Neural cell (in vitro differentiated cells): ENCODE results near the gene CSH1. TPM values are rescaled to one million over a fixed set of nuclear protein-coding genes. Genes with fewer than 3 reads are reported as not detected.

ENCODE experiments used
- H2AFZ ChIP-seq: fragments of 200-600, 300-800 bp; sonication (generic), shearing (Covaris generic); 2 replicates; pipeline ENCODE4 v1.6.0; 2014; ENCODE audit warnings: low read depth, mild to moderate bottlenecking, antibody characterized with exemption, low read length, moderate library complexity
- H3F3A ChIP-seq: fragments of 200-600 bp; shearing (Covaris generic); 2 replicates; pipeline ENCODE4 v1.6.1; 2016; ENCODE audit warnings: mild to moderate bottlenecking, moderate library complexity, mixed read lengths, antibody characterized with exemption, low read length; ENCODE audit not compliant: insufficient read depth, poor library complexity, severe bottlenecking
- H3K27ac ChIP-seq: fragments of 200-600, 300-800 bp; sonication (generic), shearing (Covaris generic); 2 replicates; pipeline ENCODE4 v1.5.1; 2014; ENCODE audit warnings: mild to moderate bottlenecking, low read length, moderate library complexity
- H3K27me3 ChIP-seq: fragments of 300-800, 200-600 bp; sonication (generic), shearing (Covaris generic); 2 replicates; pipeline ENCODE4 v1.6.0; 2014; ENCODE audit warnings: mild to moderate bottlenecking, low read depth, low read length, moderate library complexity; ENCODE audit not compliant: insufficient read depth
- H3K36me3 ChIP-seq: fragments of 300-800, 200-600 bp; sonication (generic), shearing (Covaris generic); 2 replicates; pipeline ENCODE4 v1.5.1; 2014; ENCODE audit warnings: mild to moderate bottlenecking, antibody characterized with exemption, low read length, moderate library complexity; ENCODE audit not compliant: insufficient read depth
- H3K4me2 ChIP-seq: fragments of 300-800, 200-600 bp; sonication (generic), shearing (Covaris generic); 2 replicates; pipeline ENCODE4 v1.6.0; 2014; ENCODE audit warnings: mild to moderate bottlenecking, low read length
- H3K4me3 ChIP-seq: fragments of 300-800, 200-600 bp; sonication (generic), shearing (Covaris generic); 2 replicates; pipeline ENCODE4 v1.5.1; 2014; ENCODE audit warnings: mild to moderate bottlenecking, low read length, moderate library complexity
- H3K79me2 ChIP-seq: fragments of 200-600 bp; shearing (Covaris generic); replicated peaks from 2 replicates; pipeline ENCODE4 v1.6.0; 2014; ENCODE audit warnings: mild to moderate bottlenecking, low read length, moderate library complexity; ENCODE audit not compliant: insufficient read depth
- H3K9ac ChIP-seq: fragments of 300-800, 200-600 bp; sonication (generic), shearing (Covaris generic); 2 replicates; pipeline ENCODE4 v1.6.1; 2016; ENCODE audit warnings: mild to moderate bottlenecking, low read length, mixed read lengths
- H3K9me2 ChIP-seq: fragments of 200-600 bp; shearing (Covaris generic); 2 replicates; pipeline ENCODE4 v1.6.1; 2016; ENCODE audit warnings: mild to moderate bottlenecking, low read length, mixed read lengths; ENCODE audit not compliant: insufficient read depth
- H3K9me3 ChIP-seq: fragments of 200-600, 300-800 bp; sonication (generic), shearing (Covaris generic); 2 replicates; pipeline ENCODE4 v1.6.1; 2016; ENCODE audit warnings: mild to moderate bottlenecking, mixed run types, low read length, moderate library complexity, mixed read lengths
- H4K20me1 ChIP-seq: fragments of 200-600 bp; shearing (Covaris generic); 2 replicates; pipeline ENCODE4 v1.6.1; 2016; ENCODE audit warnings: mild to moderate bottlenecking, mixed run types; ENCODE audit not compliant: insufficient read depth
- EP300 ChIP-seq: fragments of 450-650 bp; conservative IDR thresholded peaks from 2 replicates; pipeline ENCODE4 v1.6.1; 2014; ENCODE audit warnings: antibody characterized with exemption, mild to moderate bottlenecking, moderate library complexity; ENCODE audit not compliant: poor library complexity, severe bottlenecking
- EZH2 ChIP-seq: fragments of 200-600, 300-800 bp; shearing (Covaris generic), sonication (generic); IDR thresholded peaks from 2 replicates; pipeline ENCODE4 v1.6.1; 2014; ENCODE audit warnings: antibody characterized with exemption, low read length, borderline replicate concordance, mild to moderate bottlenecking; ENCODE audit not compliant: insufficient read depth, poor library complexity, severe bottlenecking
- MXI1 ChIP-seq: fragments of 450-650 bp; conservative IDR thresholded peaks from 2 replicates; pipeline ENCODE4 v1.6.1; 2014; ENCODE audit warnings: antibody characterized with exemption, mild to moderate bottlenecking; ENCODE audit not compliant: poor library complexity, severe bottlenecking
- POLR2AphosphoS5 ChIP-seq: IDR thresholded peaks from 2 replicates; pipeline ENCODE4 v1.6.1; 2012
- RAD21 ChIP-seq: fragments of 450-650 bp; conservative IDR thresholded peaks from 2 replicates; pipeline ENCODE4 v1.6.1; 2014; ENCODE audit warnings: antibody characterized with exemption, mild to moderate bottlenecking, moderate library complexity
- SMC3 ChIP-seq: fragments of 450-650 bp; conservative IDR thresholded peaks from 2 replicates; pipeline ENCODE4 v1.6.1; 2014; ENCODE audit warnings: antibody characterized with exemption, mild to moderate bottlenecking, moderate library complexity; ENCODE audit not compliant: poor library complexity
- TAF1 ChIP-seq: IDR thresholded peaks from 2 replicates; pipeline ENCODE4 v1.6.1; 2012; ENCODE audit warnings: low read depth
- polyA plus RNA-seq: library from polyadenylated mRNA; depleted of rRNA; stranded (reverse); fragments of >200 nt; gene quantifications from 2 replicates; pipeline ENCODE4 v1.2.3, GENCODE V29; 2014
- TF ChIP-seq, protein P1 (sequence below): fragments of 450-650 bp; IDR thresholded peaks from 2 replicates; pipeline ENCODE4 v1.5.1; 2014; ENCODE audit warnings: antibody characterized with exemption, mild to moderate bottlenecking, moderate library complexity; ENCODE audit not compliant: poor library complexity, severe bottlenecking
- TF ChIP-seq, protein P2 (sequence below): IDR thresholded peaks from 2 replicates; pipeline ENCODE4 v1.6.1; 2012; ENCODE audit warnings: borderline replicate concordance

The CSH1 gene
- polyA plus RNA-seq, 1 donor from 2014 or later, result not detected

GRCh38 chr17:63928966-63929695 lies 32.8 kb upstream of the CSH1 start:
- no peaks in the 10 kb centered on the region for H4K20me1 ChIP-seq
- no peak overlapping the region for H2AFZ ChIP-seq
- H3F3A ChIP-seq, result no peaks in the 10 kb centered on the region
- H3K36me3 ChIP-seq, result no peaks in the 10 kb centered on the region
- H3K79me2 ChIP-seq, result no peaks in the 10 kb centered on the region
- H3K9me2 ChIP-seq, result no peaks in the 10 kb centered on the region
- H3K9me3 ChIP-seq, result no peaks in the 10 kb centered on the region
- H3K9ac ChIP-seq, result no peak overlapping the region
- H3K4me2 ChIP-seq, result no peak overlapping the region
- H3K27me3 ChIP-seq, result no peaks in the 10 kb centered on the region
- no peak overlapping the region for H3K27ac ChIP-seq
- no peak for TF ChIP-seq SMC3
- no peak for TF ChIP-seq EP300
- no peak for TF ChIP-seq RAD21
- H3K4me3 ChIP-seq, result no peak overlapping the region

DNA sequence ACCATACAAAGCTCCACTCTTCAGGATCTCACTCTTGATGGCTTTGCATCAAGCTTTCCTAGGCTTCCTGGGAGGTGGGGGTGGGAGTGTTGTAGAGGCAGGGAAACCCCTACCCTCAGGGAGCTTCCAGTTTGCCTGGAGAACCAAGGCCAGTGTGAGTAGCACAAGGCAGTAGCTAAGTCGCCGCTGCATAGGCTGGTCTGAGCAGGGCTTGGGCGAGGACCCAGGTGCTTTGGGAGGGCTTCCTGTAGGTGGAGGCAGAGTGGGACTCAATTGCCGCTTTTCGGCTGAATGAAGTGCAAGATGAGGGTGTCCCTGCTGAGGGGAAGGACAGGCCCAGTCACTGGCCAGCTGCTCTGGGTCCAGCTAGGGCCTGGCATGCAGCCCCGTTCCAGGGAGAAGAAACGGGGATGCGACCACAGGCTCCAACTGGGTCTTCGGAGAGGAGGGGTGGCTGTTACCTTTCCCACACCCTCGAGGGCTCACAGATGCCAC lies 31.8 kb upstream of the CSH1 start:
- TF ChIP-seq, protein P1, sequence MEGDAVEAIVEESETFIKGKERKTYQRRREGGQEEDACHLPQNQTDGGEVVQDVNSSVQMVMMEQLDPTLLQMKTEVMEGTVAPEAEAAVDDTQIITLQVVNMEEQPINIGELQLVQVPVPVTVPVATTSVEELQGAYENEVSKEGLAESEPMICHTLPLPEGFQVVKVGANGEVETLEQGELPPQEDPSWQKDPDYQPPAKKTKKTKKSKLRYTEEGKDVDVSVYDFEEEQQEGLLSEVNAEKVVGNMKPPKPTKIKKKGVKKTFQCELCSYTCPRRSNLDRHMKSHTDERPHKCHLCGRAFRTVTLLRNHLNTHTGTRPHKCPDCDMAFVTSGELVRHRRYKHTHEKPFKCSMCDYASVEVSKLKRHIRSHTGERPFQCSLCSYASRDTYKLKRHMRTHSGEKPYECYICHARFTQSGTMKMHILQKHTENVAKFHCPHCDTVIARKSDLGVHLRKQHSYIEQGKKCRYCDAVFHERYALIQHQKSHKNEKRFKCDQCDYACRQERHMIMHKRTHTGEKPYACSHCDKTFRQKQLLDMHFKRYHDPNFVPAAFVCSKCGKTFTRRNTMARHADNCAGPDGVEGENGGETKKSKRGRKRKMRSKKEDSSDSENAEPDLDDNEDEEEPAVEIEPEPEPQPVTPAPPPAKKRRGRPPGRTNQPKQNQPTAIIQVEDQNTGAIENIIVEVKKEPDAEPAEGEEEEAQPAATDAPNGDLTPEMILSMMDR, result no peak
- no peak for TF ChIP-seq POLR2AphosphoS5
- no peak for TF ChIP-seq EZH2
- TF ChIP-seq SMC3, result no peak
- TF ChIP-seq EP300, result no peak
- TF ChIP-seq TAF1, result no peak
- TF ChIP-seq, protein P2, sequence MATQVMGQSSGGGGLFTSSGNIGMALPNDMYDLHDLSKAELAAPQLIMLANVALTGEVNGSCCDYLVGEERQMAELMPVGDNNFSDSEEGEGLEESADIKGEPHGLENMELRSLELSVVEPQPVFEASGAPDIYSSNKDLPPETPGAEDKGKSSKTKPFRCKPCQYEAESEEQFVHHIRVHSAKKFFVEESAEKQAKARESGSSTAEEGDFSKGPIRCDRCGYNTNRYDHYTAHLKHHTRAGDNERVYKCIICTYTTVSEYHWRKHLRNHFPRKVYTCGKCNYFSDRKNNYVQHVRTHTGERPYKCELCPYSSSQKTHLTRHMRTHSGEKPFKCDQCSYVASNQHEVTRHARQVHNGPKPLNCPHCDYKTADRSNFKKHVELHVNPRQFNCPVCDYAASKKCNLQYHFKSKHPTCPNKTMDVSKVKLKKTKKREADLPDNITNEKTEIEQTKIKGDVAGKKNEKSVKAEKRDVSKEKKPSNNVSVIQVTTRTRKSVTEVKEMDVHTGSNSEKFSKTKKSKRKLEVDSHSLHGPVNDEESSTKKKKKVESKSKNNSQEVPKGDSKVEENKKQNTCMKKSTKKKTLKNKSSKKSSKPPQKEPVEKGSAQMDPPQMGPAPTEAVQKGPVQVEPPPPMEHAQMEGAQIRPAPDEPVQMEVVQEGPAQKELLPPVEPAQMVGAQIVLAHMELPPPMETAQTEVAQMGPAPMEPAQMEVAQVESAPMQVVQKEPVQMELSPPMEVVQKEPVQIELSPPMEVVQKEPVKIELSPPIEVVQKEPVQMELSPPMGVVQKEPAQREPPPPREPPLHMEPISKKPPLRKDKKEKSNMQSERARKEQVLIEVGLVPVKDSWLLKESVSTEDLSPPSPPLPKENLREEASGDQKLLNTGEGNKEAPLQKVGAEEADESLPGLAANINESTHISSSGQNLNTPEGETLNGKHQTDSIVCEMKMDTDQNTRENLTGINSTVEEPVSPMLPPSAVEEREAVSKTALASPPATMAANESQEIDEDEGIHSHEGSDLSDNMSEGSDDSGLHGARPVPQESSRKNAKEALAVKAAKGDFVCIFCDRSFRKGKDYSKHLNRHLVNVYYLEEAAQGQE, result no peak
- no peak for TF ChIP-seq RAD21
- no peak for TF ChIP-seq MXI1
- H3K9me3 ChIP-seq, result no peaks in the 10 kb centered on the region
- H4K20me1 ChIP-seq, result no peaks in the 10 kb centered on the region
- no peaks in the 10 kb centered on the region for H3K79me2 ChIP-seq
- no peaks in the 10 kb centered on the region for H3K27me3 ChIP-seq
- no peaks in the 10 kb centered on the region for H3K36me3 ChIP-seq
- no peaks in the 10 kb centered on the region for H3F3A ChIP-seq
- H3K4me2 ChIP-seq, result no peak overlapping the region
- H3K27ac ChIP-seq, result no peak overlapping the region
- no peak overlapping the region for H3K9ac ChIP-seq
- no peak overlapping the region for H2AFZ ChIP-seq
- no peak overlapping the region for H3K4me3 ChIP-seq
- H3K9me2 ChIP-seq, result no peaks in the 10 kb centered on the region
